ENCODE results near the gene OPRL1.

- TF ChIP-seq POLR2A (IDR thresholded peaks at IDR 0.05; ENCODE audit: control extremely low read depth in 1 of 2, low read depth in 2 of 2, low read length in 2 of 2) (no peak), JUN (IDR thresholded peaks at IDR 0.05; ENCODE audit: low read depth, low read length) (no peak), ZNF274 (IDR thresholded peaks at IDR 0.05; ENCODE audit: borderline replicate concordance, extremely low read depth, low read length) (no peak), KDM4A (IDR thresholded peaks at IDR 0.05; ENCODE audit: low read depth, low read length, severe bottlenecking) (no peak), GTF2F1 (IDR thresholded peaks at IDR 0.05; ENCODE audit: borderline replicate concordance, low read depth, low read length) (no peak), HDAC6 (IDR thresholded peaks at IDR 0.05; ENCODE audit: low read depth, low read length) (no peak), SP2 (IDR thresholded peaks at IDR 0.05; ENCODE audit: low read length) (no peak)
- TF ChIP-seq, protein P1, sequence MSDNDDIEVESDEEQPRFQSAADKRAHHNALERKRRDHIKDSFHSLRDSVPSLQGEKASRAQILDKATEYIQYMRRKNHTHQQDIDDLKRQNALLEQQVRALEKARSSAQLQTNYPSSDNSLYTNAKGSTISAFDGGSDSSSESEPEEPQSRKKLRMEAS (IDR thresholded peaks at IDR 0.05) = no peak
- TF ChIP-seq, protein P2, sequence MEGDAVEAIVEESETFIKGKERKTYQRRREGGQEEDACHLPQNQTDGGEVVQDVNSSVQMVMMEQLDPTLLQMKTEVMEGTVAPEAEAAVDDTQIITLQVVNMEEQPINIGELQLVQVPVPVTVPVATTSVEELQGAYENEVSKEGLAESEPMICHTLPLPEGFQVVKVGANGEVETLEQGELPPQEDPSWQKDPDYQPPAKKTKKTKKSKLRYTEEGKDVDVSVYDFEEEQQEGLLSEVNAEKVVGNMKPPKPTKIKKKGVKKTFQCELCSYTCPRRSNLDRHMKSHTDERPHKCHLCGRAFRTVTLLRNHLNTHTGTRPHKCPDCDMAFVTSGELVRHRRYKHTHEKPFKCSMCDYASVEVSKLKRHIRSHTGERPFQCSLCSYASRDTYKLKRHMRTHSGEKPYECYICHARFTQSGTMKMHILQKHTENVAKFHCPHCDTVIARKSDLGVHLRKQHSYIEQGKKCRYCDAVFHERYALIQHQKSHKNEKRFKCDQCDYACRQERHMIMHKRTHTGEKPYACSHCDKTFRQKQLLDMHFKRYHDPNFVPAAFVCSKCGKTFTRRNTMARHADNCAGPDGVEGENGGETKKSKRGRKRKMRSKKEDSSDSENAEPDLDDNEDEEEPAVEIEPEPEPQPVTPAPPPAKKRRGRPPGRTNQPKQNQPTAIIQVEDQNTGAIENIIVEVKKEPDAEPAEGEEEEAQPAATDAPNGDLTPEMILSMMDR (IDR thresholded peaks at IDR 0.05; ENCODE audit: control extremely low read depth in 1 of 3, insufficient read depth in 1 of 3, low read depth in 1 of 3, low read length in 3 of 3) = no peak
Measured at GRCh38 chr20:64143018-64143801, 63.3 kb downstream of the OPRL1 start.
